C4-2B (cell line): ENCODE measurements around the gene IL6ST.

Experiments
- H3K27ac ChIP-seq: fragments of 450-650 bp; 2 replicates; pipeline ENCODE4 v1.5.1; 2017
- ZFX ChIP-seq: fragments of 450-650 bp; IDR thresholded peaks from 2 replicates; pipeline ENCODE4 v1.6.1; 2017
- TF ChIP-seq, protein P1 (sequence below): fragments of 450-650 bp; conservative IDR thresholded peaks from 2 replicates; pipeline ENCODE4 v1.5.1; 2017; ENCODE audit warnings: mild to moderate bottlenecking

The IL6ST gene

DNA sequence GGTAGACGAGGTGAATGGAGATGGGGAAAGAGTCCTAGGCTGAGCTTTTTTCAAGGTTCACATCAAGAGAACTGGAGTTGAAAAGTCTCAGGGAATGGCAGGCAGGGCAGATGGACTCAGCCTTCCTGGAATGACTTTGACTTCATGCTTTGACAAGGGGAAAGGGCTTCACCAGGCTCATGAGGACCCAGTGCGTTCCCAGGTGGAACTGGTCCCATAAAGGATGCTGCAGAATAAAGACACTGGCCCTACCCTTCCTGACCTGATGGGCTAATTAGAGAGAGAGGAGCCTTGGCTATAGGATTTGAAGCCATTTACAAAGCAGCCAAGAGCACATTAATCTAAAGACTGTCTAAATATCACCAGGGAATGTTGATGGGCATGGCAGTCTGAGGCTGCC, 79.8 kb downstream of the IL6ST start:
- no peak overlapping the region for H3K27ac ChIP-seq
- TF ChIP-seq ZFX: no peak
- TF ChIP-seq, protein P1, sequence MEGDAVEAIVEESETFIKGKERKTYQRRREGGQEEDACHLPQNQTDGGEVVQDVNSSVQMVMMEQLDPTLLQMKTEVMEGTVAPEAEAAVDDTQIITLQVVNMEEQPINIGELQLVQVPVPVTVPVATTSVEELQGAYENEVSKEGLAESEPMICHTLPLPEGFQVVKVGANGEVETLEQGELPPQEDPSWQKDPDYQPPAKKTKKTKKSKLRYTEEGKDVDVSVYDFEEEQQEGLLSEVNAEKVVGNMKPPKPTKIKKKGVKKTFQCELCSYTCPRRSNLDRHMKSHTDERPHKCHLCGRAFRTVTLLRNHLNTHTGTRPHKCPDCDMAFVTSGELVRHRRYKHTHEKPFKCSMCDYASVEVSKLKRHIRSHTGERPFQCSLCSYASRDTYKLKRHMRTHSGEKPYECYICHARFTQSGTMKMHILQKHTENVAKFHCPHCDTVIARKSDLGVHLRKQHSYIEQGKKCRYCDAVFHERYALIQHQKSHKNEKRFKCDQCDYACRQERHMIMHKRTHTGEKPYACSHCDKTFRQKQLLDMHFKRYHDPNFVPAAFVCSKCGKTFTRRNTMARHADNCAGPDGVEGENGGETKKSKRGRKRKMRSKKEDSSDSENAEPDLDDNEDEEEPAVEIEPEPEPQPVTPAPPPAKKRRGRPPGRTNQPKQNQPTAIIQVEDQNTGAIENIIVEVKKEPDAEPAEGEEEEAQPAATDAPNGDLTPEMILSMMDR: no peak

DNA sequence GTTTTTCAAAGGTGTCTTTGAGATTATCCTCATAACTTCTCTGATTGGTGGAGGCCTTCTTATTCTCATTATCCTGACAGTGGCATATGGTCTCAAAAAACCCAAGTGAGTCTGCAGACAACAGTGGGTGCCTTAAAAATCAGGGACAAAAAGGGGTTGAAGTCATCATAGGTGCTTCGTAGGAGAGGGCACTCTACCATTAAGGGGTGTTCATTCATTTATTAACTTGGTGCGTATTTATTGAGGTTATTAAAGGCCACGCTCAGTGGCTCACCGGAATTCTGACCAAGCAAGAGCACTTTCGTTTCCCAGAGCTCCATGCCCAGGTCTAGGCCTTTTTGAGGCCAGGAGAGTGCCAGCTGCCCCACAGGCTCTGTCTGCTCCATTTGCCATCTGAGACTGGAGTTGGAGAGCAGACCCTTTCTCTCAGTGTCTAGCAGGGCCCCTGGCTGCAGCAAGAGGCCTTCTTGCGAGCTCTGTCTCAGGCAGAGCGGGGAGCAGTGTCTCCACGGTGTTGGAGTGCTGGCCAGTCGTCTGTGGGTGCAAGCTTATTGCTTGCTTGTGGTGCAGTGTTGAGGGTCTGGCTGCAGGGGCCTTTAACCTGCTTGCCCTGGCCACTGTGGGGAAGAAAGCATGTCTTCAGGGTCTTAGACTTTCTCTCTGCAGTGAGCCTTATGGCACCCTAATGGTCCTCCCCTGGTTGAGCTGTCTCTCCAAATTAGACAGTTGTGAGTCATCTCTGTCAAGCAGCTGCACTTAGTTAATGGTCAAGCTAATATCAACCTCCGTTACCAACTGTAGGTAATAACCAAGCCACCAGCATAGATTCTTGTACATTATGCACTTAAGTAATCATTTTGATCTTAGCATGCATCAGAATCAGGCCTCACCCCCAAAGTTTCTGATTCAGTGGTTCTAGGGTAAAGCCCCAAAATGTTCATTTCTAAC, 81.0 kb downstream of the IL6ST start:
- TF ChIP-seq ZFX: no peak
- TF ChIP-seq, protein P1: no peak
- no peak overlapping the region for H3K27ac ChIP-seq

GRCh38 chr5:55911784-55912653, 82.7 kb downstream of the IL6ST start:
- no peak overlapping the region for H3K27ac ChIP-seq
- TF ChIP-seq, protein P1: no peak
- TF ChIP-seq ZFX: no peak

DNA sequence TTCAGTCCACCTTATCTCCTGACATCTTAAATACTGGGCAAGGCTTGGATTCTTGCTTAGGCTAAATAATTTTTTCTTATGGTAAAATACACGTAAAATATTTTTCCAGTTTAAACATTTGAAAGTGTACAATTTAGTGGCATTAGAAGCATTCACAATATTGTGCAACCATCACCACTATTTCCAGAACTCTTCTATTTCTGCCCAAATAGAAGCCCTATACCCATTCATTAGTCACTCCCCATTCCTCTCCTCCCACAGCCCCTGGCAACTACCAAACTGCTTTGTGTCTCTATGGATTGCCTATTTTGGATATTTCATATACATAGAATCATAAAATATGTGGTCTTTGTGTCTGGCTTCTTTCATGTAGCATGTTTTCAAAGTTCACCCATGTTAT, 86.0 kb downstream of the IL6ST start:
- H3K27ac ChIP-seq: no peak overlapping the region
- TF ChIP-seq ZFX: no peak
- TF ChIP-seq, protein P1: no peak

DNA sequence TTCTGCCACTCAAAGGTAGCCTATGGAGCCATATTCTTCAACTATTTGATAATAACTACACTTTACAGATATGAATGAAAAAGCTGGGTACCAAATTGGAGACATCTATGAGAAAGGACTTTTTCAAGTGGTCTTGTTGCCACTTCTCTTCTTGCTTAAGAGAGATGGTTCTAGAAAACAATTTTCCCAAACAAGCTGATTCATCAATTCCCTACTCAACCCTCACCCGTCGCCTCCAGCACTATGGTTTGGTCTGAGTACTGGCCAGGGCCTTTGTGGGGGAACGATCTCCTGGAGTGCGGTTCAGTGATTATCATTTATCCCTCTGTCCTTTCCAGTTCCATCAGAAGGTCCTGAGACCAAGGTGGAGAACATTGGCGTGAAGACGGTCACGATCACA, 86.8 kb downstream of the IL6ST start:
- H3K27ac ChIP-seq: no peak overlapping the region
- TF ChIP-seq, protein P1: no peak
- no peak for TF ChIP-seq ZFX

- no peak for TF ChIP-seq ZFX
- no peak overlapping the region for H3K27ac ChIP-seq
These were observed 89.5 kb downstream of the IL6ST start for GRCh38 chr5:55905251-55905650.

DNA sequence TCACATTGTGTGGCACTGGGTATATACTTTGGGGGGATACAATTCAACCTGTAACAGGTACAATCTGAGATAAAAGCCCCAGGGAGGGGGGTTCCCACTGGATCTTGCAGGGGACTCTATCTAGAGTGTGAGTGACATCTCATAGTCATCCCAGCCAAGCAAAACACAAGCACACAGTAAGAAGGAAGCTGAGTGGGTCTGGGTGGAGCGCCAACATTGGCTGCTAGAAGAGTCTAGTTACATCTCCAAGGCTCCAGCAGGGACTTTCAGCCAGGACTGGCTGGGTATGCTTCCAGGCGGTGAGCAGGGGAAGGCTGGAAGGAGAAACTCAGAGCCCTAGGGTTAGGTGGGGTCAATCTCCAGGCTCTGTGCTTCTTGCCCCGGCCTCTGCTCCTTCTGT, 90.6 kb downstream of the IL6ST start:
- H3K27ac ChIP-seq: no peak overlapping the region
- no peak for TF ChIP-seq ZFX
- TF ChIP-seq, protein P1: no peak
